B cell (primary cell): ENCODE data around the gene EPB41L4A. TPM values are rescaled to one million over a fixed set of nuclear protein-coding genes. Genes with fewer than 3 reads are reported as not detected.

Source experiments
- ATAC-seq: fragments of 200-7000 bp; cut with Tn5 transposase; one replicate; pipeline ENCODE4 v1.10.0; 2021; ENCODE audit warnings: low read depth, mild to moderate bottlenecking, moderate number of reproducible peaks, moderate library complexity
- CTCF ChIA-PET: fragments of 350-600 bp; sonication (Branson Sonifier 250); formaldehyde crosslinking; loops from one replicate; lab custom pipeline; 2021; ENCODE audit warnings: antibody characterized with exemption, inconsistent platforms; lab: Charles Lee
- POLR2A ChIA-PET: fragments of 350-600 bp; sonication (Branson Sonifier 250); formaldehyde crosslinking; loops from one replicate; lab custom pipeline; 2021; ENCODE audit warnings: antibody characterized with exemption; lab: Charles Lee
- DNase-seq: peaks from one replicate; pipeline ENCODE4 v3.0.0; 2013
- H2AFZ ChIP-seq: 2 replicates; pipeline ENCODE4 v1.6.1; 2012; ENCODE audit warnings: mild to moderate bottlenecking, low read depth, low read length; ENCODE audit not compliant: insufficient read depth, poor library complexity, severe bottlenecking
- H3K27ac ChIP-seq, 2 donors: 1 replicate in 1 of 2; 2 replicates in 1 of 2; pipeline ENCODE4 v1.5.1; 2012 to 2013; ENCODE audit warnings: low read length in 2 of 2, mild to moderate bottlenecking in 2 of 2, moderate library complexity in 1 of 2
- H3K27me3 ChIP-seq, 4 experiments: fragments of 200-600 bp in 1 of 4; sonication (generic) in 1 of 4; replicated peaks in 1 of 4; 1 replicate in 2 of 4; 2 replicates in 2 of 4; pipeline versions ENCODE4 v1.6.1 to v1.7.0; 2013 to 2016; ENCODE audit warnings: low read length in 3 of 4, mild to moderate bottlenecking in 2 of 4, mixed read lengths in 1 of 4, moderate library complexity in 1 of 4; ENCODE audit not compliant: insufficient read depth in 4 of 4, control insufficient read depth in 3 of 4; ENCODE audit errors: control extremely low read depth in 1 of 4
- H3K36me3 ChIP-seq, 2 experiments: replicated peaks in 1 of 2; 1 replicate in 1 of 2; 2 replicates in 1 of 2; pipeline versions ENCODE4 v1.6.1 to v1.7.1; 2013; ENCODE audit warnings: low read length in 1 of 2; ENCODE audit not compliant: insufficient read depth in 2 of 2, control insufficient read depth in 1 of 2; ENCODE audit errors: control extremely low read depth in 1 of 2, extremely low read depth in 1 of 2
- H3K4me1 ChIP-seq, 2 donors: fragments of 200-600 bp in 1 of 2; sonication (generic) in 1 of 2; 1 replicate in 1 of 2; 2 replicates in 1 of 2; pipeline versions ENCODE4 v1.5.1 to v1.6.1; 2013 to 2017; ENCODE audit warnings: low read length in 2 of 2; ENCODE audit not compliant: control insufficient read depth in 2 of 2, insufficient read depth in 2 of 2
- H3K4me2 ChIP-seq: replicated peaks from 2 replicates; pipeline ENCODE3; 2012; ENCODE audit warnings: mild to moderate bottlenecking, low read depth, low read length; ENCODE audit not compliant: poor library complexity, severe bottlenecking
- H3K4me3 ChIP-seq, 5 experiments: fragments of 200-600 bp in 1 of 5; sonication (generic) in 1 of 5; 1 replicate in 3 of 5; 2 replicates in 2 of 5; pipeline versions ENCODE4 v1.5.1 to v1.7.0; 2011 to 2016; ENCODE audit warnings: low read length in 4 of 5, mild to moderate bottlenecking in 4 of 5, low read depth in 2 of 5, control low read depth in 1 of 5, moderate library complexity in 1 of 5; ENCODE audit not compliant: insufficient read depth in 1 of 5; ENCODE audit errors: control extremely low read depth in 1 of 5, extremely low read depth in 1 of 5
- H3K79me2 ChIP-seq: fragments of 200-600 bp; sonication (generic); one replicate; pipeline ENCODE4 v1.6.0; 2016; ENCODE audit warnings: low read length; ENCODE audit not compliant: control insufficient read depth, insufficient read depth
- H3K9ac ChIP-seq: fragments of 200-600 bp; sonication (generic); 2 replicates; pipeline ENCODE4 v1.6.1; 2017; ENCODE audit warnings: mild to moderate bottlenecking, low read length, moderate library complexity
- H3K9me3 ChIP-seq, 3 donors: one replicate each; pipeline versions ENCODE4 v1.6.1 to v1.7.1; 2013; ENCODE audit warnings: low read length in 2 of 3; ENCODE audit not compliant: control insufficient read depth in 2 of 3, insufficient read depth in 1 of 3; ENCODE audit errors: control extremely low read depth in 1 of 3
- H4K20me1 ChIP-seq: 2 replicates; pipeline ENCODE4 v1.6.0; 2012; ENCODE audit warnings: mild to moderate bottlenecking, low read length; ENCODE audit not compliant: insufficient read depth, control insufficient read depth, poor library complexity, severe bottlenecking
- H3K27ac Mint-ChIP-seq: one replicate; pipeline ENCODE4 v1.8.0; 2021; ENCODE audit warnings: mixed read lengths
- H3K27me3 Mint-ChIP-seq: one replicate; pipeline ENCODE4 v1.8.0; 2021; ENCODE audit warnings: mixed read lengths
- H3K4me1 Mint-ChIP-seq: one replicate; pipeline ENCODE4 v1.8.0; 2021; ENCODE audit warnings: mixed read lengths
- H3K4me3 Mint-ChIP-seq: one replicate; pipeline ENCODE4 v1.8.0; 2021; ENCODE audit warnings: mixed read lengths
- H3K9me3 Mint-ChIP-seq: one replicate; pipeline ENCODE4 v1.8.0; 2022; ENCODE audit warnings: mixed read lengths; ENCODE audit not compliant: insufficient read depth
- EZH2 ChIP-seq: IDR thresholded peaks from 2 replicates; pipeline ENCODE4 v1.6.1; 2012; ENCODE audit warnings: borderline replicate concordance, low read depth, mild to moderate bottlenecking, moderate library complexity, low read length; ENCODE audit not compliant: insufficient read depth, poor library complexity, severe bottlenecking
- WGBS: methylation state at CpG from one replicate; pipeline ENCODE4 v1.1.5; 2013; ENCODE audit warnings: missing lambda C conversion rate; ENCODE audit not compliant: insufficient coverage; 5-methylcytosine and 5-hydroxymethylcytosine counted together
- intact Hi-C: fragments of 100-400 bp; cut with micrococcal nuclease; formaldehyde crosslinking; loops from one replicate; pipeline ENCODE4 v1.10.0; 2022
- polyA plus RNA-seq: library from polyadenylated mRNA; depleted of rRNA; stranded (reverse); fragments of >200 nt; gene quantifications from 2 replicates; pipeline ENCODE4 v1.2.3, GENCODE V29; 2012
- total RNA-seq, 2 donors: library from RNA; stranded (reverse); fragments of 120-200 nt in 1 of 2; gene quantifications; 1 replicate in 1 of 2; 2 replicates in 1 of 2; pipeline versions ENCODE4 v1.2.3 to v1.2.4, GENCODE V29; 2013 to 2022
- TF ChIP-seq, protein P1 (sequence below): fragments of 200-600 bp; IDR thresholded peaks from one replicate; pipeline ENCODE4 v1.8.0; 2022; ENCODE audit warnings: antibody characterized with exemption, mild to moderate bottlenecking

The EPB41L4A gene
- total and polyA plus RNA-seq, 2 donors (not counting 1 experiment from before 2014, with no cell fraction given), result 1.8 to 12.9 TPM

DNA sequence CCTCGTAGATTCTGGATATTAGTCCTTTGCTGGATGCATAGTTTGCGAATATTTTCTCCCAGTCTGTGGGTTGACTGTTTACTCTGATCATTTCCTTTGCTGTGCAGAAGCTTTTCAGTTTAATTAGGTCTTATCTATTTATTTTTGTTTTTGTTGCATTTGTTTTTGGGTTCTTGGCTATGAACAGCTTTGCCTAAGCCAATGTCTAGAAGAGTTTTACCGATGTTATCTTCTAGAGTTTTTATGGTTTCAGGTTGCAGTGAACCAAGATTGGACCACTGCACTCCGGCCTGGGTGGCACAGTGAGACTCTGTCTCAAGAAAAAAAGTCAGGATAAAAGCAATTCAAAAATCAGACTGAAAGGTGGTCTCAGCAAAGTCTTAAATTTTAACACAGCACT lies 188.5 kb downstream of the EPB41L4A start:
- Histone ChIP-seq H3K27me3 (peaks cover 0 to 2% (median 0%) of the 10 kb centered on the region in 4 experiments), H3K79me2 (no peaks in the 10 kb centered on the region), H3K36me3 (no peaks in the 10 kb centered on the region), H4K20me1 (no peaks in the 10 kb centered on the region), H2AFZ (no peak overlapping the region), H3K27ac (no peak overlapping the region), H3K4me3 (no peak overlapping the region), H3K9me3 (no peaks in the 10 kb centered on the region), H3K4me2 (no peak overlapping the region), H3K4me1 (no peaks in the 10 kb centered on the region), H3K9ac (no peak overlapping the region)
- intact Hi-C loops, result no loop called here
- ChIA-PET POLR2A (no interaction called here), CTCF (interaction anchor here (0.6 kb wide), 1 partner anchor 145 kb away, joined by 3 read pairs; no protein-coding TSS in a partner anchor)
- TF ChIP-seq EZH2, result no peak
- TF ChIP-seq, protein P1, sequence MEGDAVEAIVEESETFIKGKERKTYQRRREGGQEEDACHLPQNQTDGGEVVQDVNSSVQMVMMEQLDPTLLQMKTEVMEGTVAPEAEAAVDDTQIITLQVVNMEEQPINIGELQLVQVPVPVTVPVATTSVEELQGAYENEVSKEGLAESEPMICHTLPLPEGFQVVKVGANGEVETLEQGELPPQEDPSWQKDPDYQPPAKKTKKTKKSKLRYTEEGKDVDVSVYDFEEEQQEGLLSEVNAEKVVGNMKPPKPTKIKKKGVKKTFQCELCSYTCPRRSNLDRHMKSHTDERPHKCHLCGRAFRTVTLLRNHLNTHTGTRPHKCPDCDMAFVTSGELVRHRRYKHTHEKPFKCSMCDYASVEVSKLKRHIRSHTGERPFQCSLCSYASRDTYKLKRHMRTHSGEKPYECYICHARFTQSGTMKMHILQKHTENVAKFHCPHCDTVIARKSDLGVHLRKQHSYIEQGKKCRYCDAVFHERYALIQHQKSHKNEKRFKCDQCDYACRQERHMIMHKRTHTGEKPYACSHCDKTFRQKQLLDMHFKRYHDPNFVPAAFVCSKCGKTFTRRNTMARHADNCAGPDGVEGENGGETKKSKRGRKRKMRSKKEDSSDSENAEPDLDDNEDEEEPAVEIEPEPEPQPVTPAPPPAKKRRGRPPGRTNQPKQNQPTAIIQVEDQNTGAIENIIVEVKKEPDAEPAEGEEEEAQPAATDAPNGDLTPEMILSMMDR, result no peak
- DNase-seq (no peak), ATAC-seq (no peak)
- no peak overlapping the region for H3K4me3 Mint-ChIP-seq
- 90% methylated on average over 4 of the region's 4 CpGs for WGBS
- H3K9me3 Mint-ChIP-seq, result no peaks in the 10 kb centered on the region
- H3K27me3 Mint-ChIP-seq, result no peaks in the 10 kb centered on the region
- no peak overlapping the region for H3K27ac Mint-ChIP-seq
- H3K4me1 Mint-ChIP-seq, result no peaks in the 10 kb centered on the region

DNA sequence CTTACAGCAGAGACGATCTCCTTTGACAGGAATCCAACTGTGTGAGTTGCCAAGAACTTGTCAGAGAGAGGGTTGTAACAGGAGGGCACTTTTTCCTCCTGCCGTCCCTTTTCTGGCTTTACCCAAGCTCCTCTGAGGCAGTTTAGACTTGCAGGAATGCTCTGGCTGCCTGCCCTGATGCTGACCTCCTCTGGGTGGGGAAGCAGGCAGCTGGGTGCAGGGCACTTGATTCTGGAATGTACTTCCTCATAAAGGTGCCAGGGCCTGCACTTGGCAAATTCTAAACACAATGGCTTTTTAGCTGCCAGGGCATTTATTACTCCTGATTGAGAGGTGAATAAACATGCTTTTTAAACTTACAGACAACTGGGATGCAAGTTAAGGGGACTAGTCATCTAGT lies 190.4 kb downstream of the EPB41L4A start:
- Histone ChIP-seq H3K9ac (no peak overlapping the region), H4K20me1 (no peaks in the 10 kb centered on the region), H3K4me1 (no peaks in the 10 kb centered on the region), H3K4me2 (no peak overlapping the region), H3K27me3 (peaks cover 0 to 2% (median 0%) of the 10 kb centered on the region in 4 experiments), H2AFZ (no peak overlapping the region), H3K4me3 (no peak overlapping the region), H3K27ac (no peak overlapping the region), H3K36me3 (no peaks in the 10 kb centered on the region), H3K79me2 (no peaks in the 10 kb centered on the region), H3K9me3 (no peaks in the 10 kb centered on the region)
- intact Hi-C loops, result no loop called here
- Mint-ChIP-seq H3K27ac (no peak overlapping the region), H3K9me3 (no peaks in the 10 kb centered on the region), H3K4me3 (no peak overlapping the region), H3K4me1 (no peaks in the 10 kb centered on the region), H3K27me3 (no peaks in the 10 kb centered on the region)
- CTCF ChIA-PET, result no interaction called here
- TF ChIP-seq EZH2, result no peak
- TF ChIP-seq, protein P1, result no peak
- ATAC-seq, result no peak
- no peak for DNase-seq
- POLR2A ChIA-PET, result no interaction called here
- WGBS, result 25% methylated on average over 2 of the region's 2 CpGs
